HG02973 (cell line): ENCODE results near the gene DCAKD.

Source experiments
- ATAC-seq: cut with Tn5 transposase; IDR thresholded peaks from one replicate; pipeline ENCODE4 v1.9.1; 2021; ENCODE audit warnings: moderate library complexity; ENCODE audit not compliant: unreplicated experiment

The DCAKD gene

GRCh38 chr17:44977065-44977464, 74.4 kb downstream of the DCAKD start:
- no peak for ATAC-seq

- no peak for ATAC-seq
Measured at GRCh38 chr17:44976206-44976605, 75.2 kb downstream of the DCAKD start.
